Measurements from ENCODE around the gene NSUN7.
"Not testable (repeated sequence)": the region's sequence is repeated elsewhere in the genome, so short reads cannot be mapped to it uniquely, and the experiment has no call there.

Gene NSUN7, protein sequence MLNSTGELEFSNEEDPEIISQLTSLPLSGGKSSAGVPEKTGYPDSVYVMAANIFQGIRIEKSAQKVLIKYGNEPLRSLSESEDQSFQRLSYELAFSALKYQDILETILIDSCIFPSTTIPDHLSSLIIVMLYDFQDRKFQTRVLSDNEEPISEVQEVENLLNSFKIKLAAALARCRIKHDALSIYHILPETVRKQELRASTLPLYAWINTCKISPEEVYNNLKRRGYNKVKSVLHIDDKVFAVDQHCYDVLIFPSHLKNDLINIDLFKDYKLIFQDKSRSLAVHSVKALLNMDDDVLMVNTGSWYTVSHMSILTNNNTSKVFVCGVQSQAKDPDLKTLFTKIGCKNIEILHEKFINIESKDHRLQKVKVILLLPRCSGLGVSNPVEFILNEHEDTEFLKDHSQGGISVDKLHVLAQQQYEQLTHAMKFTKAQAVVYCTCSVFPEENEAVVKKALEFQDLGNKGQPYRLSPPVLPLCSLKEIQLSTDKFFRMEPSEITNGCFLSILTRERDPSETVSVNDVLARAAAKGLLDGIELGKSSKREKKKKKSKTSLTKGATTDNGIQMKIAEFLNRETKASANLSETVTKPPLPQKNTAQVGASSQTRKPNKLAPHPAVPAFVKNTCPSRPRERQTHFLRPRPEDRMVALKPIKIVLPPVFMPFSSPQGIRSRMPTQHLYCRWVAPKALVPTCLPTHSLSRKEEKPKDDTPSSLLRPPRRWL

DNA sequence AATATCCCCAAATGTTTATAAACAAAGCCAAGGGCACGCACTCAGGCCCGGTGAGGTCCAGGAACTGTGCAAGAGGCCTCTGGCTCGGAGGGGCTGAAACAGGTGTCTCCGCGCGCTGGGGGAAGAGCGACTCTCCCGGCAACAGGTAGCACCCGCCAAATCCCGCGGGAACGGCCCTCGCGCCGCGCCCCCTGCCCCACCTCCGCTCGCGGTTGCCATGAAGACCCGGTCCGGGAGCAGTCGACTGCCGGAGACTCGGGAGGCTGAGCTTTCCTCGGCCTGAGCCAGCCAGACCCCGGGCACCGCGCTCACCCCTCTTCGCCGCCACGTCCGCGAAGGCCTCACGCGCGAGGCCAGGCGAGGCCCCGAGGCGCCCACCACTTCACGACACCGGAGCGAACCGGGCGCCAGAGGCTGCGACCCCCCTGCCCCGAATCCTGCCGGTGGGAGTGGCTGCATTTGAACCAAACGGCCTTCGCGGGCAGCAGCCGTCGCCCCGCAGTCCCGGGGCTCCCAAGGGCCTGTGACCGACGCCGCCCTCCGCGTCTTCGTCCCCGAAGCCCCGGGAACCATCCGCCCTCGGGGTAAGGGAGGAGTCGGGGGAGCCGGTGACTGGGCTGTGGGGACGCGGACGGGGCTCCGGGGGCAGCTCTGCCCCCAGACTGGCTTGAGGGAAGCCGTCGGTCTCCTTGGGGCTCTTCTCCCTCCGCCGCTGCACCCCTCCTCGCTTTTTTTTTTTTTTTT lies at the start of gene NSUN7:
NSUN7 (plus strand) TSS at position 239 of the 744 bp plus-strand sequence. CDS start 739 bp downstream, outside the sequence.
- DNase-seq (ENCODE audit: low read depth) = no peak

DNA sequence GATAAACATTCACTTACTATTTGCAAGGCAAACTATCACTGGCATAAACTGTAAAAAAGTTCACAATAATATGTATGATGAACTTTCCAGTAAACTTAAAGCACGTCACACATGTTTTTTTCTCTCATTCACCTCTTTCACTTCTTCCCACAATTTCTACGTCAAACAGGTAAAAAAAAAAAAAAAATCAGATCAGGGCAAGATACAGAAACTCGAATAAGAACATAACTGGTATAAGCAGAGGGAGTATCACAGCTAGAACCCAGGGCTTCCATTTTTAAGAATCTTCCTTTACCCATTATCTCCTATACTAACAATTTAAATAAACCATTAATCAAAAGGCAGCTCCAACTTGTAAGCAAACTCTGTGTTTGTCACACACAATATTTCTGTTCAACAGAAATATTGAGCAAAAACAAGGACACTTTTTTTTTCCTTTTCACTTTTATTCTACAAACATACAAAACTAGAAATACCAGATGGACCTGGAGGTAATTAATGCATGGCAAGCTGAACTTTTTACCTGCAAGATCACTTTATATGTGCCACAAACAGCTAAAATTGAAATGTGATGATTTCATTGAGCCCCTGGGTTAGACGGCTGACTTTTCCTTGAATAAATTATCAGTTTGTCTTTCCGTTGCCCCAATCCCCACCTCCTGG lies 47.5 kb upstream of the NSUN7 start:
- DNase-seq (ENCODE audit: low read depth) = no peak

DNA sequence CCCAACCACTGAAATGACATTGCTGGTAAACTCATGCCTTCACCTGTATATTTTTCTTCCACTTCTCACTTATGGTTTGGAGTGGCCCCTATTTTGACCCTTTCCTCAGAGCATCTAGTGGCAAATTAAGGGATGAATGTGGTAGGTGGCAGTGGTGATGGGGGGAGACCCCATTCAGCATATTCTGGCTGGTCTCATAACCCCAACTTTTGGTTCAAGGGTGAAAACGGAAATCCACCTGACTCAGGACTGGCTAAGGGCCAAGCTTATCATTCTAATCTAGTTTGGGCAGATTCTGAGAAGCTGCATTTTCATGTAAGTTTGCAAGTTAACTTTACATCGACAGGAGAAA lies 47.0 kb upstream of the NSUN7 start:
- DNase-seq (ENCODE audit: low read depth) = no peak

DNA sequence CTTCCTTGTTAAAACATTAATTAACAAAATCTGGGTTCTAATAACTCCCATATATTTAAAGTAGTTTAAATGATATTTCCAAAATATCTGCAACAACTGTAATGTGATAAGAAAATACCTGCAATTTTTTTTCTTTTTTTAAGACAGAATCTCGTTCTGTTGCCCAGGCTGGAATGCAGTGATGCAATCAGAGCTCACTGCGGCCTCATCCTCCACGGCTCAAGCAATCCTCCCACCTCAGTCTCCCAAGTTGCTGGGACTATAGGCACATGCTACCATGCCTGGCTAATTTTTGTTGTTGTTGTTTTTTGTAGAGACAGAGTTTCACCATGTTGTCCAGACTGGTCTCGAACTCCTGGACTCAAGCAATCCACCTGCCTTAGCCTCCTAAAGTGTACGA lies 45.7 kb upstream of the NSUN7 start:
- DNase-seq (ENCODE audit: low read depth) = no peak

DNA sequence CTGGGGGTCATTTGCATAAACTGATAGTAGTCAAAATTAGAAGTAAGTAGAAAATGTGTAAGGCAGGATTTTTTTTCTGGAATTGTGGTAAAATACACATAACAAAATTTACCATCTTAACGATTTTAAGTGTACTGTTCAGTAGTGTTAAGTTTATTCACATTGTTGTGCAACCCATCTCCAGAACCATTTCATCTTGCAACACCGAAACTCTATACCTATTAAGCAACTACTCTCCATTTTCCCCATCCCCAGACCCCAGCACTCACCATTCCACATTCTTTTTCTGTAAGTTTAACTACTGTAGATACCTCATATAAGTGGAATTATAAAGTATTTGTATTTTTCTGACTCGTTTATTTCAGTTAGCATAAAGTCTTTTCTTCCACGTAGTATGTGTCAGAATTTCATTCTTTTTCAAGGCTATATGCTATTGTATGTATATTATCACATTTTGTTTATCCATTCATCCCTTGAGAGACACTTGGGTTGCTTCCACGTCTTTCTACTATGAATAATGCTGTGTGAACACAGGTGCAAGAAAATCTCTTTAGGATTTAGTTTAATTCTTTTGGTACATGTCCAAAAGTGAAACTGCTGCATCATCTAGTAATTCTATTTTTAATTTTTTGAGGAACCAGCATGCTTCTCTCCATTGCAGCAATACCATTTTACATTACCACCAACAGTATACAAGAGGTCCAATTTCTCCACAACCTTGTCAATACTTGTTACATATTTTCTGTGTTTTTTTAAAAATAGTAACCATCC lies 39.1 kb upstream of the NSUN7 start:
- DNase-seq (ENCODE audit: low read depth) = no peak

DNA sequence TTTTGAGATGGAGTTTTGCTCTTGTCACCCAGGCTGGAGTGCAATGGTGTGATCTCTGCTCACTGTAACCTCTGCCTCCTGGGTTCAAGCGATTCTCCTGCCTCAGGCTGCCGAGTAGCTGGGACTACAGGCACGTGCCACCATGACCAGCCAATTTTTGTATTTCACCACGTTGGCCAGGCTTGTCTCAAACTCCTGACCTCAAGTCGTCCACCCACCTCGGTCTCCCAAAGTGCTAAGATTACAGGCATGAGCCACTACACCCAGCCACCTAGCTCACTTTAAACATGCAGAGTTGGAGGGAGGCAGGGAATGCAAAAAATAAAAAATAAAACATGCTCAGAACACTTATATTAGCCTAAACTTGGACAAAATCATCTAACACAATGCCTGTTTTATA lies 36.8 kb upstream of the NSUN7 start:
- DNase-seq (ENCODE audit: low read depth) = not testable (repeated sequence)

DNA sequence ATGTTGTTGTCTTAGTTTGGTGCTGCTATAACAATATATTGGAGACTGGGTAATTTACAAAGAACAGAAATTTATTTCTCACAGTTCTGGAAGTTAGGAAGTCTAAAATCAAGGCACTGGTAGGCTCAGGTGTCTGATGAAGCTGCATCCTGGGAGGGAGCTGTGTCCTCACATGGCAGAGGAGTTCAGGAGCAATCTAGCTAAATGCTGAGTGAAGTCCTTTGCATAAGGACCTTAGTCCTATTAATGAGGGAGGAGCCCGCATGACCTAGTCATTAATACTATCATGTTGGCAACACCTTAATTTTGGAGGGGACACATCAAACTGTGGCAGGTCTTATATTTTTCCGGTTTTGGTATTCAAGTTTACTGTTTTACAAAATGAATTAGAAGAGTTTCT lies 36.0 kb upstream of the NSUN7 start:
- DNase-seq (ENCODE audit: low read depth) = no peak

DNA sequence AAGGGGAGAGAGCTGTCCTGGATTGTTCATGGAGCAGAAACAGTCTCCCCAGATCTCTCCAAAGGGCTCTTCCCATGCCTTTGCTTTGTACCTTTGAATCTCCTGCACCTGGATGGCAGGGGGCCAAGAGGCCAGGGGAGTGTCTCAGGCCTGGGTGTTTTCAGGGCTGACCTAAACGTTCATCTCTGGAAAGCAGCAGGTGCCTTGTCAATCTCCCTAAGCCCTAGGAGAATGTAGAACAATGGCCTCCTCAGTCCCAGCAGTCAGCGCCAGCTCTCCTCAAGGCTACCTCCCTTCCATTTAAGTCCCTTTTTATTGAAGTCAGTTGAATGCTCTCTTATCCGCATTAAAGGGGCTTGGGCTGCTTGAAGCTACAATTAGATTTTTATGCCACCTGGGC lies 31.2 kb upstream of the NSUN7 start:
- DNase-seq (ENCODE audit: low read depth) = no peak

DNA sequence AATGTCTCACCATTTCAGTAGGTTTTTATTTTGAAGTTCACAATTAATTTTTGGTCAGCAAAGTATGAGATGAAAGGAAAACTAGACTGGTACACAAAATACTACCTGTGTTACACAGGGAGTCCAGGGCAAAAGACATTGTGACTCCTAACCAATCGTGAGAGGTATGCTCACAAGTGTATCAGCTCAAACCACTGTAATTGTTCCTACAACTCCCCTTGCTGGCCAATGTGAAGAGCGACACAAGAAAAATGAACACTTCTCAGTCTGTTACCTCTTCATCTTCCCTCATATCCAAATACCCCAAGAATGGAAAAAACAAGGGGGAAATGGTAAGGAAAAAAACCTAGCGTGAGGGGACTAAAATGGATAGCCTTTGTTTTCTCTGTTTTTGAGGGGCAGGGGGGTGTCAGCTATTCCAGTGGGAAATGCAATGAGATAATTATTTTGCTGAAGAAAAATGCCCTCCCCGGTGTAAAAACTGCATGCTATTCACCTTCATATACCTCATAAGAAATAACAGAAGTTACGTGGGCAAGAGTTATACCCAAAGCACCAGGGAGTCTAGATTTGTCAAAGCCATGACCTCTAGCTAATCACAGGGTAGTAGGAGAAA lies 30.6 kb upstream of the NSUN7 start:
- DNase-seq (ENCODE audit: low read depth) = no peak

DNA sequence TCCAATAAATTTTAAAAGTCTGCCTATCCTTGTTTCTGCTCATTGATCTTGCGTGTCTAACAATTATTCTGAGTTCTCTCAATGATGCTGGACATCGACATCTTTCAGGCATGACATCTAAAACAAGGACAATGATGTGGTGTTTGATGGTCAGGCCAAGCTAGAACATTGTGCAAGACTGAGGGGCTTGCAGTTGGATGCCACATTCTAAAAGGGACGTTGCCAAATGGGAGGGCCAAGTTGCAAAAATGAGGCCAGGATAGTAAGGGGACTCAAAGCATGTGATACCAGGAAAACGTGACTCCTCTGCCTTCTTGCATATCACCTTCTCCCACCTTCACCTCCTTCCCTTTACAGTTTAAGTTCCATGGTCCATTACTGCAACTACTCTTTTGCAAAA lies 29.4 kb upstream of the NSUN7 start:
- no peak for DNase-seq (ENCODE audit: low read depth)

DNA sequence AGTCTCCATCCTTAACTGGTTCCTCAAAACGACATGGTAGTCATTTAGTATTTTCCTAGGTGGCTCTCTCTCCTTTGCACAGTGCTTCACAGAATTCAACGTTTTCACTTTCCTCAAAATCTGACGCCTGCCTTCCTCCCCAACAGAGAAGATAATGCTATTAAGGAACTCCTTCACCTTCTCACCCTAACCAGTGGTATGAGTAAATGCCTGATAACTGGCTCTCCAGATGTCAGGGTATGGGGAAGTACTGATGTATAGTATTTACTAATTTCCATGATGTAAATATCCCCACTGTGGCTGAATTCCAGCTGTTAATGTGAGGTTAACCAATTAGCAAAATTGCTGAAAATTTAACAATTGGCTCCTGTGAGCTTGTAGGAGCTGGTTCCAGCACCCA lies 28.8 kb upstream of the NSUN7 start:
- no peak for DNase-seq (ENCODE audit: low read depth)

DNA sequence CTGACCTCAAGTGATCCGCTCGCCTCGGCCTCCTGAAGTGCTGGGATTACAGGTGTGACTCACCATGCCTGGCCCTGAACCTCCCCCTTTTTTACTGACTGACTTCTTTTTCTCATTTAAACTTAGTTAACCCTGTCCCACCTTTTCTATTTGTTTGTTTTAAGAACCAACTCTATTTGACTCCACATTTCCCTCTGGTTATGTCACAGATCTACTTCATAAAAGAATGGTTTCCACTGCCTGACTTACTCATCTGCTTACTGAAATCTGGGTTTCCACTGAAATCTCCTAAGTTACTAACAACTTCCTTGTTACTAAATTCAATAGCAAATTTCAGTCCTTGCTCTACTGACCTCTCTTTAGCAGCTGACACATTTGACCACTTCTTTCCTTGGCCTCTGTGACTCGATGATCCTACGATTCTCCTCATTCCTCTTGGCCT lies 28.0 kb upstream of the NSUN7 start:
- no peak for DNase-seq (ENCODE audit: low read depth)

DNA sequence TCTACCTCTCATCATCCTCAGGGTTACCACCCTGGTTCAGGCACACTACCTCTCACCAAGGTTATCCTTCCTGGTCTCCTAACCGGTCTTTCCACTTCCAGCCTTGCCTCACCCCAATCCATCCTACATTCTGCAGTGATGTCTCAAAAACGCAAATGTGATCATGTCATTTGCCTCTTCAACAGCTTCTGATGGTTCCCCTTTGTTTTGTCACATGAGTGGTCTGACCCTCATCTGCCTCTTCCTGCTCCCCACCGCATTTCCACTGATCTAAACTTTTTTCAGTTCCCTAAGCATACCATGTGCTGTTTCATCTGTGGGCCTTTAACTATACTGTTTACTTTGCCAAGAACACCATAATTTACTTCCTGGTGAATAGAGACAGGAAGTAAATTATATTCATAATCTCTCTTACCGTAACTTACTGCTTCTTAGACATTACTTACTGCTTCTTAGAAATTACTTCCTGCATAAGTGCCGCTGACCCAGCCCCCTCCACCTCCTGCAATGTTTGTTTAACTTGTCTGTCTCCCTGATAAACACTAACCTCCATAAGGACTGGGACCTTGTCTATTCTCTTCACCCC lies 27.1 kb upstream of the NSUN7 start:
- DNase-seq (ENCODE audit: low read depth) = no peak

DNA sequence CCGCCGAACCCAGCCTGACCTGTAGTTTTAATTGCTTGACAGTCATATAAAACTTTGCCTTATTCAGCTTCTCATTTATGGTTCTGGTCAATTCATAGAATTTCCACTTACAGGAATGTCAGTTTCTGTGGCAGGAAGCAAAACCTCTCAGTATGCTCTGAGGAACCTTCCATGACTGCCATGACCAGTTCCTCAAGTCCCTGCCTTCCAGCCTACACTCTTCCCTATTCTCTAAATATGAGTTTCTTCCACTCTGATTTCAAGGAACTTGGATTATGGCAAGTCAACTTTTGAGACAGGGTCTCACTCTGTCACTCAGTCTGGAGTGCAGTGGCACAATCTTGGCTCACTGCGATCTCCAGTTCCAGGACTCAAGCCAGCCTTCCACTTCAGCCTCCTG lies 26.0 kb upstream of the NSUN7 start:
- DNase-seq (ENCODE audit: low read depth) = no peak

DNA sequence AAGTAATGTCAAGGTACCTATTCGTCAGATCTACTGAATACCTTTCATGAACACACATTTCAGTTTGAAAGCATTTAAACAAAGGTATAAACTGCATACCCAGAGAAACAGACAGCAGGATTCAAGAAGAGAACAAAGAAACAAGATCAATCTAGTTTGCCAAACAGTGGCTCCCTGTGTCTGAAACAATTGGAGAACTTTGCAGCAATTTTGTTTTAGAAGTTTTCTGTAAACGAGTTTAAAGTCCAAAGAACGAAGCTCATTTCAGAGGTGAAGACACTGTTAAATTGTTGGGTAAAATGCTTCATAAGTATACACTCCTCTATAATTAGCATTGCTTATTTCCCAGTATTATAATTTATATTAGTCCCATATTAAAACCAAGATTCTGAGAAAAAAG lies 21.4 kb upstream of the NSUN7 start:
- DNase-seq (ENCODE audit: low read depth) = no peak

DNA sequence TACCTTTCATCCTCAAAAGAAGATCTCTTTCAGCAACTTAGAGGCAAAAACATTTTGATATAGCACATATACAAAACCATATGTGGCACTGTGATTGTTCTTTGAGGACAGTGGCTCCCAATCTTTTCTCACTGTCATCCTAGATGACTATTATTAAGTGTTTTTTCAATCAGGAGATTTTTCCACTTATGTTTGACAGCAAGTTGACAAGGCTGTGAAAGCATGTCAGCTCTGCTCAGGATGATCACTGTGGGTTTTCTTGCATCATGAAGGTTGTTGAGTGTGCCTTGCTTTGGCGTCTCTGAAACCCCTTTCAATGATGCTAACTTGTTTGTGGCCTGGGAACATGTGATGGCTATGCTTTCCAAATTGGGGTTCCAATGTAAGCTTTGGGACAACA lies 20.2 kb upstream of the NSUN7 start:
- no peak for DNase-seq (ENCODE audit: low read depth)

DNA sequence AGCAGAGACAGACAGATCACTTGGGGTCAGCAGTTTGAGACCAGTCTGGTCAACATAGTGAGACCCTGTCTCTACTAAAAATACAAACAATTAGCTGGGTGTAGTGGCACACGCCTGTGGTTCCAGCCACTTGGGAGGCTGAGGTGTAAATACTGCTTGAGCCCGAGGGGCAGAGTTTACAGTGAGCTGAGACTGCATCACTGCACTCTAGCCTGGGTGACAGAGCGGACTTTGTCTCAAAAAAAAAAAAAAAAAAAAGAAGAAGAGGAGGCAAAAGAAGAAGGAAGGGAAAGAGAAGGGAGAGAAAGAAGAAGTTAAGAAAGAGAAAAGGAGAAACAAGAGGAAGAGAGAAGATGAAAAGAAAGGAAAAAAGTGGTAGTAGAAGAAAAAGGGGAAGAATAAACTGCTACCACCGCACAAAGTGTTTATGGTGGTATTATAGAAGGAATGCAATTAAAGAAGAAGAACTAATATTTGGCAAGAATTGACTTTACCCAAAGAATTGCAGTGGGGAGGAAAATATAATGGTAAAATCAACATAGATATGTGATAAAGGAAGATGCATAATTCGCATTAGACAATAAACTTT lies 19.6 kb upstream of the NSUN7 start:
- DNase-seq (ENCODE audit: low read depth) = no peak

DNA sequence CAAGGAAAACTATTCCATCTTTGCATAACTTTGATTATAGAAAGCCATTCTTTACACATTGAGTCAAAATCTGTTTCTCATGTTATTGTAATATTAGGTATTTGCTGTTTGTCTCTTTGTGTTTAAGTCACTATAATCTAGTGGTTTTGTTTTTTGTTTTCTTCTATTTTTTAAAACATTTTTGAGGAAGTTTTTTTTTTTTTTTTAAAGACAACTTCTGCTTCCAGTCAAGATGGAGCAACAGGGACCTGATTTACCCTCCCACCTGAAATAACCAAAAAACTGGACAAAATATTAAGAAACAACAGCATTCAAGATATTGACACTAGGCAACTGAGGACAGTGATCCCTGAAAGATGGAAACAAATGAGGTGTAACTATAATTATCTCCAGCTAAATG lies 18.4 kb upstream of the NSUN7 start:
- DNase-seq (ENCODE audit: low read depth) = no peak

DNA sequence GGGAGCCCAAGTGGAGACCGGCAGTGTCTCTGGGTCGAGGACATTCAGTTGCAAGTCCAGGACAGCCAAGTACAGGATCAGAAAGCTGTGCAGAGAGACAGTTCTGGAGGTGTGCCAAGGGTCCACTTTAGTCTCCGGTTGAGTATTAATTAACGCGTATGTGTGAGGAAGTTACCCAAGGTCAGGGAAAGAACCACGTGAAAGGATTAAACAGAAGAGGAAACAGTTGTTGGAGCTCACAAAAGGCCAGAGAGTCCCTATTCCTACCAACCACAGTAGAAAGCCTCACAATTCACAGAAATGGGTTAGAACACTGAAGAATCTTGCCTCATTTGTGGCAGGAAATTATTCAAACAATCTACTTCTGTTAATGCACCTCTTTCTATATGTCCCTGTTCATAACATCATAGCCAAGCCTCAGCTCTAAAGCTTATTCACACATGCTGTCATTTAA lies 17.9 kb upstream of the NSUN7 start:
- DNase-seq (ENCODE audit: low read depth) = no peak

DNA sequence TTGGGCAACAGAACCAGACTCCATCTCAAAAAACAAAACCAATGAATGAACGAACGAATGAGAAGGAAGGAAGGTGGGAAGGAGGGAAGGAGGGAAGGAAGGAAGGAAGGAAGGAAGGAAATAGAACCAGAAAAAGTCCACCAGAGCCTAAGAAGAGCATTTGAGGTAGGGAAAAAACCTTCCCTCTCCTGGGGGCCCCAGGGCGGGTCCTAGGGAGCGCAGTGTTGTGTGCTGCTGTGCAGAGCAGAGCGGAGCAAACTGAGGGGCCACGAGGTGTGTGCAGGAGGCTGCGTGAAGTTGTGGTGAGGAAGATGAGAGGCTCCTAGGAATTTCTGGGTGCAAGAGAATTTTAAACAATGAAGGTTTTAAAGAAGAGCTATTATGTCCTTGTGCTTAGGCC lies 16.0 kb upstream of the NSUN7 start:
- no peak for DNase-seq (ENCODE audit: low read depth)
